ENCODE results near the gene CPED1. TPM values are rescaled to one million over a fixed set of nuclear protein-coding genes. Genes with fewer than 3 reads are reported as not detected.

The CPED1 gene
- total and polyA plus RNA-seq, 7 donors, result 1.2 to 120 (median 79.6) TPM

DNA sequence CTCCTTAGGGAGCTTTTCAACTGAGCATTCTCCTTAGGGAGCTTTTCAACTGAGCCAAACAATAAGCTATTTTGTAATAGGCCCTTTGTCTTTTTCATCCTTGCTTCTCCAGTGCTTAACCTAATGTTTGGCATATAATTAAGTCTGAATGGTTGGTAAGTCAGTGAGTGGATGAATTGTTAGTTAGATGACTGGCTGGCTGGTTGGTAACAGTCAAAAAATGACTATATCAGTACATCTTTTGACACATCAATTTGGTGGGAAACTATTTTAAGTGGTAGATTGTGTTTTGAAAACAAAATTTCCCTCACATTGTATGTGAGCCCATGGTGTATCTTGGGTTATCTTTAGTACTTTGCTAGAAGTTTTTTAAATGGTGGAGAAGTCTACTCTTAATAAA, 21.6 kb upstream of the CPED1 start:
- Histone ChIP-seq H3K4me1 (peaks cover 0 to 4% (median 3%) of the 10 kb centered on the region in 4 donors), H3K27ac (no peak overlapping the region), H3K27me3 (no peaks in the 10 kb centered on the region), H3K4me3 (no peak overlapping the region), H3K9me3 (no peaks in the 10 kb centered on the region), H3K36me3 (peaks cover 7 to 76% (median 27%) of the 10 kb centered on the region in 4 donors)
- TF ChIP-seq POLR2AphosphoS5 (IDR thresholded peaks at IDR 0.05) (no peak), EP300 (IDR thresholded peaks at IDR 0.05) (no peak), CTCF (IDR thresholded peaks at IDR 0.05) (no peak), POLR2A (IDR thresholded peaks at IDR 0.05) (no peak)
- intact Hi-C loops (cut with DNase I), result no loop called here
- DNase-seq, result no peak

- Histone ChIP-seq H3K27me3 (no peaks in the 10 kb centered on the region), H3K9me3 (no peaks in the 10 kb centered on the region), H3K36me3 (peaks cover 7 to 80% (median 26%) of the 10 kb centered on the region in 4 donors), H3K4me1 (no peaks in the 10 kb centered on the region), H3K27ac (no peak overlapping the region), H3K4me3 (no peak overlapping the region)
- no peak for DNase-seq
- TF ChIP-seq CTCF (IDR thresholded peaks at IDR 0.05) (no peak), EP300 (IDR thresholded peaks at IDR 0.05) (no peak), POLR2AphosphoS5 (IDR thresholded peaks at IDR 0.05) (no peak), POLR2A (IDR thresholded peaks at IDR 0.05) (no peak)
- 87 to 91% methylated on average over 1 of the region's 1 CpG for WGBS, 2 donors
- intact Hi-C loops (cut with DNase I), result no loop called here
Measured at GRCh38 chr7:120973849-120974248, 14.7 kb upstream of the CPED1 start.

DNA sequence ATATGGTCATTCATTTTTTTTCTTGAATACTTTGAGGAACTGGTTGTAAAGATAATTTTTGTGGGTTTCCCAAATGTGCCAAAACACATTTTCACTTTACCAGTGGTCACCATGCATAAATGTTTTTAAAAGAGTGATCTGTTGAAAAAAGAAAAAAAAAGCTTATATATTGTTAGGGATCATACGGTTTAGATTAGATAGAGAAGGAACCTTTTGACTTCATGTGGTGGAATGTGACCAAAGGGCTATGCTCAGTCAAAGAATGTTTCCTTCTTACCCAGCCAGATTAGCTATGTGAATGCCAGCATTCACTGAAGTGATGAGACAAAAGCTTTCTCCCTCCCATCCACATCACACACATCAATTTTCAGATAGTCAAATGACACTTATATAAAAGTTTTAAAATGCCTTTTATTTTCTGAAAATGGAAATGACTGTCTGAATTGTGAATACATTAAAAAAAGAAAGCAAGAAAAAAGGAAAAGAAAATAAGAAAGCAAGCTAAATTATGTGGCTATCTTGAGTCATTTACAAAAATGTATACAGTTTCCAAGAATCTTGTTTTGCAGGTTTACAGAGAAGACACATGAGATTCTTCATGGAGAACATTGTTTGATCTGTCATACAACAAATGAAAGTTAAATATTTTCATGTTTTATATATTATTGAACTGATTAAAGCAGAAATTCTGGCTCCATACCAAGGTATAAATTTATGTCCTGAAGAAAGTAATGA, 8.6 kb upstream of the CPED1 start:
- Histone ChIP-seq H3K36me3 (peaks cover 0 to 19% (median 9%) of the 10 kb centered on the region in 4 donors), H3K9me3 (no peaks in the 10 kb centered on the region), H3K4me1 (no peaks in the 10 kb centered on the region), H3K27ac (no peak overlapping the region), H3K27me3 (no peaks in the 10 kb centered on the region), H3K4me3 (no peak overlapping the region)
- no peak for TF ChIP-seq EP300 (IDR thresholded peaks at IDR 0.05)
- no peak for TF ChIP-seq POLR2AphosphoS5 (IDR thresholded peaks at IDR 0.05)
- no peak for TF ChIP-seq CTCF (IDR thresholded peaks at IDR 0.05)
- TF ChIP-seq POLR2A (IDR thresholded peaks at IDR 0.05), result no peak
- 8 to 18% methylated on average over 1 of the region's 1 CpG for WGBS, 2 donors
- intact Hi-C loops (cut with DNase I), result no loop called here
- no peak for DNase-seq

DNA sequence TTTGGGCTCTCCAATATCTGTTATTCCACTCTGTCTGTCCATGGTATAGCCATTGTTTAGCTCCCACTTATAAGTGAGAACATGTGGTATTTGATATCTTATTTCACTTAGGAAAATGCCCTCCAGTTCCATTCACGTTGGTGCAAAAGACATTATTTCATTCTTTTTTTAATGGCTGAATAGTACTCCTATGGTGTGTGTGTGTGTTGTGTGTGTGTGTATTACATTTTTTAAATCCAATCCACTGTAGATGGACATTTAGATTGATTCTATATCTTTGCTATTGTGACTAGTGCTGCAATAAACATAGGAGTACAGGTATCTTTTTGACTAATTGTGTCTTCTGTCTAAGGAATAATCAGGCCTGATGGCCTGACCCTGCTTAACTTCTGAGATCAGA, 7.4 kb upstream of the CPED1 start:
- no peak for DNase-seq
- intact Hi-C loops (cut with DNase I), result no loop called here
- no peaks in the 10 kb centered on the region for H3K4me1 ChIP-seq
- no peak overlapping the region for H3K27ac ChIP-seq
- 92 to 94% methylated on average over 1 of the region's 1 CpG for WGBS, 2 donors
- TF ChIP-seq POLR2A (IDR thresholded peaks at IDR 0.05), result no peak
- TF ChIP-seq EP300 (IDR thresholded peaks at IDR 0.05), result no peak
- TF ChIP-seq CTCF (IDR thresholded peaks at IDR 0.05), result no peak
- TF ChIP-seq POLR2AphosphoS5 (IDR thresholded peaks at IDR 0.05), result no peak
- H3K36me3 ChIP-seq, result peaks cover 0 to 8% (median 3%) of the 10 kb centered on the region in 4 donors
- H3K9me3 ChIP-seq, result no peaks in the 10 kb centered on the region
- no peak overlapping the region for H3K4me3 ChIP-seq
- H3K27me3 ChIP-seq, result no peaks in the 10 kb centered on the region
